Tibial nerve (tissue), 4 donors: ENCODE results near the gene MLLT6.

Experiments used
- EP300 ChIP-seq, 2 donors: sonication (generic); formaldehyde crosslinking; IDR thresholded peaks; one replicate each; pipeline ENCODE4 v1.6.1; 2017; ENCODE audit warnings: antibody characterized with exemption in 2 of 2, mild to moderate bottlenecking in 1 of 2
- POLR2A ChIP-seq, 2 donors: fragments of 450-650 bp; IDR thresholded peaks; one replicate each; pipeline ENCODE4 v1.6.1; 2017; ENCODE audit warnings: antibody characterized with exemption in 2 of 2, mild to moderate bottlenecking in 2 of 2, moderate library complexity in 2 of 2
- TF ChIP-seq, protein P1 (sequence below), 5 experiments: fragments of 200-600 bp in 3 of 5; fragments of 450-650 bp in 2 of 5; sonication (generic) in 3 of 5; IDR thresholded peaks; one replicate each; pipeline ENCODE4 v1.5.1; 2016 to 2019; ENCODE audit warnings: antibody characterized with exemption in 5 of 5, mild to moderate bottlenecking in 3 of 5, moderate library complexity in 2 of 5

GRCh38 chr17:38719289-38719942 is 14.3 kb downstream of the MLLT6 start:
- no peak for TF ChIP-seq POLR2A (IDR thresholded peaks at IDR 0.05)
- TF ChIP-seq, protein P1, sequence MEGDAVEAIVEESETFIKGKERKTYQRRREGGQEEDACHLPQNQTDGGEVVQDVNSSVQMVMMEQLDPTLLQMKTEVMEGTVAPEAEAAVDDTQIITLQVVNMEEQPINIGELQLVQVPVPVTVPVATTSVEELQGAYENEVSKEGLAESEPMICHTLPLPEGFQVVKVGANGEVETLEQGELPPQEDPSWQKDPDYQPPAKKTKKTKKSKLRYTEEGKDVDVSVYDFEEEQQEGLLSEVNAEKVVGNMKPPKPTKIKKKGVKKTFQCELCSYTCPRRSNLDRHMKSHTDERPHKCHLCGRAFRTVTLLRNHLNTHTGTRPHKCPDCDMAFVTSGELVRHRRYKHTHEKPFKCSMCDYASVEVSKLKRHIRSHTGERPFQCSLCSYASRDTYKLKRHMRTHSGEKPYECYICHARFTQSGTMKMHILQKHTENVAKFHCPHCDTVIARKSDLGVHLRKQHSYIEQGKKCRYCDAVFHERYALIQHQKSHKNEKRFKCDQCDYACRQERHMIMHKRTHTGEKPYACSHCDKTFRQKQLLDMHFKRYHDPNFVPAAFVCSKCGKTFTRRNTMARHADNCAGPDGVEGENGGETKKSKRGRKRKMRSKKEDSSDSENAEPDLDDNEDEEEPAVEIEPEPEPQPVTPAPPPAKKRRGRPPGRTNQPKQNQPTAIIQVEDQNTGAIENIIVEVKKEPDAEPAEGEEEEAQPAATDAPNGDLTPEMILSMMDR (IDR thresholded peaks at IDR 0.05) = no peak
- TF ChIP-seq EP300 (IDR thresholded peaks at IDR 0.05) = no peak
